A673 (cell line): Measurements from ENCODE around the gene CCSAP. TPM values are rescaled to one million over a fixed set of nuclear protein-coding genes. Genes with fewer than 3 reads are reported as not detected.

Experiments used
- BruUV-seq: library from RNA; stranded (reverse); fragments of 400-500 nt; replicated peaks from 2 replicates; lab custom pipeline; 2021; lab: Mats Ljungman, UMichigan
- CTCF ChIA-PET: fragments of 300-600 bp; sonication (Branson Sonifier 250); formaldehyde crosslinking; loops from one replicate; lab custom pipeline; 2022; ENCODE audit warnings: antibody characterized with exemption; lab: Charles Lee
- POLR2A ChIA-PET: fragments of 300-600 bp; sonication (Branson Sonifier 250); formaldehyde crosslinking; loops from one replicate; lab custom pipeline; 2022; ENCODE audit warnings: antibody characterized with exemption; ENCODE audit not compliant: low non-redundant PET; lab: Charles Lee
- DNase-seq: peaks from one replicate; pipeline ENCODE4 v3.0.0-alpha.2; 2015; ENCODE audit warnings: low spot score
- H3K27ac ChIP-seq: fragments of 200-600 bp; sonication (generic); 2 replicates; pipeline ENCODE4 v1.5.1; 2016; ENCODE audit warnings: mixed run types, low read depth, mild to moderate bottlenecking, mixed read lengths, antibody characterized with exemption, low read length; ENCODE audit not compliant: poor library complexity, severe bottlenecking
- H3K27me3 ChIP-seq: fragments of 200-600 bp; sonication (generic); replicated peaks from 2 replicates; pipeline ENCODE4 v1.6.1; 2017; ENCODE audit warnings: mixed run types, low read depth, mild to moderate bottlenecking, mixed read lengths, antibody characterized with exemption, low read length; ENCODE audit not compliant: insufficient read depth, poor library complexity
- H3K36me3 ChIP-seq: fragments of 200-600 bp; sonication (generic); 2 replicates; pipeline ENCODE4 v1.6.1; 2016; ENCODE audit warnings: mixed run types, mild to moderate bottlenecking, mixed read lengths, antibody characterized with exemption, low read length; ENCODE audit not compliant: insufficient read depth, poor library complexity, severe bottlenecking
- H3K4me1 ChIP-seq: fragments of 200-600 bp; sonication (generic); 2 replicates; pipeline ENCODE4 v1.6.1; 2017; ENCODE audit warnings: mixed run types, mild to moderate bottlenecking, mixed read lengths, antibody characterized with exemption, low read length; ENCODE audit not compliant: insufficient read depth, poor library complexity, severe bottlenecking
- H3K4me3 ChIP-seq: fragments of 200-600 bp; sonication (generic); 2 replicates; pipeline ENCODE4 v1.5.1; 2016; ENCODE audit warnings: low read depth, mixed run types, mild to moderate bottlenecking, mixed read lengths, low read length; ENCODE audit not compliant: poor library complexity, severe bottlenecking
- H3K9me3 ChIP-seq: fragments of 200-600 bp; sonication (generic); 2 replicates; pipeline ENCODE4 v1.6.1; 2016; ENCODE audit warnings: mixed run types, low read depth, mild to moderate bottlenecking, mixed read lengths, antibody characterized with exemption, low read length; ENCODE audit not compliant: poor library complexity, severe bottlenecking
- EZH2 ChIP-seq: fragments of 200-600 bp; sonication (generic); IDR thresholded peaks from 2 replicates; pipeline ENCODE4 v1.6.1; 2017; ENCODE audit warnings: borderline replicate concordance, low read depth, mild to moderate bottlenecking, mixed read lengths, antibody characterized with exemption, low read length; ENCODE audit not compliant: poor library complexity, severe bottlenecking
- intact Hi-C: fragments of 100-400 bp; cut with micrococcal nuclease; formaldehyde crosslinking; loops from one replicate; pipeline ENCODE4 v1.10.0; 2022; ENCODE audit not compliant: unreplicated experiment
- total RNA-seq: library from RNA; stranded (reverse); gene quantifications from 2 replicates; pipeline ENCODE4 v1.2.3, GENCODE V29; 2021
- TF ChIP-seq, protein P1 (sequence below): fragments of 300-800, 200-600 bp; sonication (generic); conservative IDR thresholded peaks from 2 replicates; pipeline ENCODE4 v1.5.1; 2017; ENCODE audit warnings: low read depth, mild to moderate bottlenecking, antibody characterized with exemption, low read length, moderate library complexity, mixed read lengths

Gene CCSAP
- total RNA-seq, 1 experiment from 2014 or later, result 11.7 TPM

DNA sequence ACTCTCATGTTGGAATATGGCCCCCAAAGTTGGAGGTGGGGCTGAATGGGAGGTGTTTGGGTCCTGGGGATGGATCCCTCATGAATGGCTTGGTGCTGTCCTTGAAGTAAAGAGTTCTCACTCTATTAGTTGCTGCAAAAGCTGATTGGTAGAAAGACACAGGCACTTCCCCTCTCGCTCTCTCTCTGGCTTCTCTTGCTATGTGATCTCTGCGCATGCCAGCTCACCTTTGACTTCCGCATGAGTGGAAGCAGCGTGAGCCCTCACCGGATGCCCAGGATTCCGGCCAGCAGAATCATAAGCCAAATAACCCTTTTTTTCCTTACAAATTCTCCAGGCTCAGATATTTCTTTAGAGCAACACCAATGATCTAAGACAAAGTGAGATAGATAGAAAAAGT lies 20.9 kb upstream of the CCSAP start:
- ChIA-PET POLR2A (no interaction called here), CTCF (no interaction called here)
- TF ChIP-seq EZH2, result no peak
- TF ChIP-seq, protein P1, sequence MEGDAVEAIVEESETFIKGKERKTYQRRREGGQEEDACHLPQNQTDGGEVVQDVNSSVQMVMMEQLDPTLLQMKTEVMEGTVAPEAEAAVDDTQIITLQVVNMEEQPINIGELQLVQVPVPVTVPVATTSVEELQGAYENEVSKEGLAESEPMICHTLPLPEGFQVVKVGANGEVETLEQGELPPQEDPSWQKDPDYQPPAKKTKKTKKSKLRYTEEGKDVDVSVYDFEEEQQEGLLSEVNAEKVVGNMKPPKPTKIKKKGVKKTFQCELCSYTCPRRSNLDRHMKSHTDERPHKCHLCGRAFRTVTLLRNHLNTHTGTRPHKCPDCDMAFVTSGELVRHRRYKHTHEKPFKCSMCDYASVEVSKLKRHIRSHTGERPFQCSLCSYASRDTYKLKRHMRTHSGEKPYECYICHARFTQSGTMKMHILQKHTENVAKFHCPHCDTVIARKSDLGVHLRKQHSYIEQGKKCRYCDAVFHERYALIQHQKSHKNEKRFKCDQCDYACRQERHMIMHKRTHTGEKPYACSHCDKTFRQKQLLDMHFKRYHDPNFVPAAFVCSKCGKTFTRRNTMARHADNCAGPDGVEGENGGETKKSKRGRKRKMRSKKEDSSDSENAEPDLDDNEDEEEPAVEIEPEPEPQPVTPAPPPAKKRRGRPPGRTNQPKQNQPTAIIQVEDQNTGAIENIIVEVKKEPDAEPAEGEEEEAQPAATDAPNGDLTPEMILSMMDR, result no peak
- H3K27ac ChIP-seq, result no peak overlapping the region
- H3K36me3 ChIP-seq, result no peaks in the 10 kb centered on the region
- no peak overlapping the region for H3K4me3 ChIP-seq
- H3K27me3 ChIP-seq, result peaks cover 18% of the 10 kb centered on the region
- H3K9me3 ChIP-seq, result no peaks in the 10 kb centered on the region
- intact Hi-C loops, result no loop called here
- no TSS peak for BruUV-seq
- H3K4me1 ChIP-seq, result no peaks in the 10 kb centered on the region
- no peak for DNase-seq

DNA sequence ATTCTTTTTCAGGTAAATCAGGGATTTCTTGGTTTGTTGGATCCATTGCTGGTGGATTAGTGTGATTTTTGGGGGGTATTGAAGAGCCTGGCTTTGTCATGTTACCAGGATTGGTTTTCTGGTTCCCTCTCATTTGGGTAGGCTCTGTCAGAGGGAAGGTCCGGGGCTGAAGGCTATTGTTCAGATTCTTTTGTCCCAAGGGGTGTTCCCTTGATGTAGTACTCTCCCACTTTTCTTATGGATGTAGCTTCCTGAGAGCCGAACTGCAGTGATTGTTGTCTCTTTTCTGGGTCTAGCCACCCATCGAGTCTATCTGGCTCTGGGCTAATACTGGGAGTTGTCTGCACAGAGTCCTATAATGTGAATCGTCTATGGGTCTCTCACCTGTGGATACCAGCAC lies 17.6 kb upstream of the CCSAP start:
- H3K27me3 ChIP-seq, result peaks cover 24% of the 10 kb centered on the region
- no peak overlapping the region for H3K27ac ChIP-seq
- H3K4me3 ChIP-seq, result no peak overlapping the region
- ChIA-PET POLR2A (no interaction called here), CTCF (no interaction called here)
- no peaks in the 10 kb centered on the region for H3K4me1 ChIP-seq
- TF ChIP-seq EZH2, result no peak
- no peak for DNase-seq
- BruUV-seq, result no TSS peak
- H3K36me3 ChIP-seq, result no peaks in the 10 kb centered on the region
- intact Hi-C loops, result no loop called here
- no peaks in the 10 kb centered on the region for H3K9me3 ChIP-seq

DNA sequence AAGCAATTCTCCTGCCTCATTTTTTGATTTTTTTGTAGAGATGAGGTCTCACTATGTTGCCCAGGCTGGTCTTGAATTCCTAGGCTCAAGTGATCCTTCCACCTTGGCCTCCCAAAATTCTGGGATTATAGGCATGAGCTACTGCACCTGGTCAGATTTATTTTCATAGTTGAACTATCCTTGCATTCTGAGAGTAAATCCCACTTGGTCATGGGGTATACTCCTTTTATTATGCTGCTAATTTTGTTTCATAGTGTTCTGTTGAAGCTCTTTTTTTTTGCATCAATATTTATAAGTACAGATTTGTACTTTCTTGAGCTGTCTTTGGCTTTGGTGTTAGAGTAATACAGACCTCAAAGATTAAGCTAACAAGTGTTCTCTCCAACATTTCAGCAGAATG lies 12.8 kb upstream of the CCSAP start:
- Histone ChIP-seq H3K36me3 (no peaks in the 10 kb centered on the region), H3K4me1 (no peaks in the 10 kb centered on the region), H3K4me3 (no peak overlapping the region), H3K9me3 (peaks cover 12% of the 10 kb centered on the region), H3K27ac (no peak overlapping the region), H3K27me3 (peaks cover 35% of the 10 kb centered on the region)
- no TSS peak for BruUV-seq
- TF ChIP-seq EZH2, result no peak
- TF ChIP-seq, protein P1, result no peak
- intact Hi-C loops, result no loop called here
- ChIA-PET POLR2A (no interaction called here), CTCF (no interaction called here)
- no peak for DNase-seq

DNA sequence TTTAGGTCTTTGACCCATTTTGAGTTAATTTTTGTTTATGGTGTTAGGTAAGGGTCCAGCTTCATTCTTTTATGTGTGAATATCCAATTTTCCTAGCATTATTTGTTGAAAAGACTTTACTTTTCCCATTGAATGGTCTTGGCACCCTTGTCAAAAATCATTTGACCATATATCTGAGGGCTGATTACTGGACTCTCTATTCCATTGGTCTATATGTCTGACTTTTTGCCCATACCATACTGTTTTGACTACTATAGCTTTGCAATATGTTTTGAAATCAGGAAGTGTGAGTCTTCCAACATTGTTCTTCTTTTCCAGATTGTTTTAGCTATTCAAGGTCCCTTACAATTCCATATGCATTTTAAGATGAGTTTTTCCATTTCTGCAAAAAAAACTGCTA lies 11.4 kb upstream of the CCSAP start:
- POLR2A ChIA-PET, result no interaction called here

More for the DNA sequence above, 11.4 kb upstream of the CCSAP start:
- no peak overlapping the region for H3K4me3 ChIP-seq
- H3K36me3 ChIP-seq, result no peaks in the 10 kb centered on the region
- CTCF ChIA-PET, result no interaction called here
- H3K27me3 ChIP-seq, result peaks cover 30% of the 10 kb centered on the region
- no peak overlapping the region for H3K27ac ChIP-seq
- H3K9me3 ChIP-seq, result peaks cover 12% of the 10 kb centered on the region
- H3K4me1 ChIP-seq, result no peaks in the 10 kb centered on the region
- TF ChIP-seq, protein P1, result no peak
- no peak for TF ChIP-seq EZH2
- BruUV-seq, result no TSS peak
- intact Hi-C loops, result no loop called here
- no peak for DNase-seq
